Tibial nerve (tissue), 4 donors: Measurements from ENCODE around the gene PRPF40A. TPM values are rescaled to one million over a fixed set of nuclear protein-coding genes. Genes with fewer than 3 reads are reported as not detected.

ENCODE experiments used
- DNase-seq, 2 donors: peaks; one replicate each; pipeline ENCODE4 v3.0.0-alpha.2; 2019; ENCODE audit warnings: low spot score in 2 of 2
- H3K27ac ChIP-seq, 4 donors: fragments of 200-600 bp; sonication (generic) in 3 of 4; one replicate each; pipeline ENCODE4 v1.5.1; 2017 to 2019; ENCODE audit warnings: mild to moderate bottlenecking in 1 of 4
- H3K27me3 ChIP-seq, 2 donors: fragments of 200-600 bp; sonication (generic) in 1 of 2; one replicate each; pipeline versions ENCODE4 v1.5.1 to v1.6.0; 2017 to 2019
- H3K36me3 ChIP-seq, 3 donors: fragments of 200-600 bp; sonication (generic); one replicate each; pipeline ENCODE4 v1.5.1; 2018 to 2019
- H3K4me1 ChIP-seq, 4 donors: fragments of 200-600 bp; sonication (generic) in 3 of 4; one replicate each; pipeline ENCODE4 v1.5.1; 2017 to 2019
- H3K4me3 ChIP-seq, 4 donors: fragments of 200-600 bp; sonication (generic) in 3 of 4; one replicate each; pipeline ENCODE4 v1.5.1; 2017 to 2019; ENCODE audit warnings: mild to moderate bottlenecking in 1 of 4, moderate library complexity in 1 of 4
- H3K9me3 ChIP-seq, 4 donors: fragments of 200-600 bp; sonication (generic) in 3 of 4; one replicate each; pipeline ENCODE4 v1.5.1; 2017 to 2019
- CTCF ChIP-seq, 5 experiments: fragments of 200-600 bp in 3 of 5; fragments of 450-650 bp in 2 of 5; sonication (generic) in 3 of 5; IDR thresholded peaks; one replicate each; pipeline ENCODE4 v1.5.1; 2016 to 2019; ENCODE audit warnings: antibody characterized with exemption in 5 of 5, mild to moderate bottlenecking in 3 of 5, moderate library complexity in 2 of 5
- EP300 ChIP-seq, 2 donors: sonication (generic); formaldehyde crosslinking; IDR thresholded peaks; one replicate each; pipeline ENCODE4 v1.6.1; 2017; ENCODE audit warnings: antibody characterized with exemption in 2 of 2, mild to moderate bottlenecking in 1 of 2
- POLR2A ChIP-seq, 2 donors: fragments of 450-650 bp; IDR thresholded peaks; one replicate each; pipeline ENCODE4 v1.6.1; 2017; ENCODE audit warnings: antibody characterized with exemption in 2 of 2, mild to moderate bottlenecking in 2 of 2, moderate library complexity in 2 of 2
- WGBS, 2 donors: methylation state at CpG; one replicate each; pipeline ENCODE4 v1.1.5; 2018; 5-methylcytosine and 5-hydroxymethylcytosine counted together
- total RNA-seq, 4 donors: library from RNA; depleted of rRNA; stranded (reverse); fragments of >200 nt; gene quantifications; one replicate each; pipeline ENCODE4 v1.1.0, GENCODE V29; 2016

PRPF40A gene
- total RNA-seq, 4 donors from 2014 or later = 66.4 to 97.7 (median 77.6) TPM

GRCh38 chr2:152630466-152630865 lies 86.8 kb downstream of the PRPF40A start:
- Histone ChIP-seq H3K9me3 (no peaks in the 10 kb centered on the region), H3K4me3 (no peak overlapping the region), H3K4me1 (peaks cover 0 to 26% (median 3%) of the 10 kb centered on the region in 4 donors), H3K27me3 (no peaks in the 10 kb centered on the region), H3K27ac (no peak overlapping the region), H3K36me3 (peaks cover 0 to 62% (median 4%) of the 10 kb centered on the region in 3 donors)
- no peak for TF ChIP-seq EP300 (IDR thresholded peaks at IDR 0.05)
- WGBS, 2 donors = 78 to 90% methylated on average over 4 of the region's 4 CpGs
- no peak for DNase-seq

- no peaks in the 10 kb centered on the region for H3K9me3 ChIP-seq
- 75 to 89% methylated on average over 1 of the region's 1 CpG for WGBS, 2 donors
- TF ChIP-seq CTCF (IDR thresholded peaks at IDR 0.05) (no peak), EP300 (IDR thresholded peaks at IDR 0.05) (no peak), POLR2A (IDR thresholded peaks at IDR 0.05) (no peak)
- peaks cover 0 to 70% (median 4%) of the 10 kb centered on the region in 3 donors for H3K36me3 ChIP-seq
- peaks cover 0 to 29% (median 2%) of the 10 kb centered on the region in 4 donors for H3K4me1 ChIP-seq
- no peak for DNase-seq
- H3K27ac ChIP-seq = no peak overlapping the region
- H3K4me3 ChIP-seq = no peak overlapping the region
- no peaks in the 10 kb centered on the region for H3K27me3 ChIP-seq
These were observed 88.1 kb downstream of the PRPF40A start for GRCh38 chr2:152629202-152629601.

- H3K4me1 ChIP-seq = peaks cover 0 to 41% (median 2%) of the 10 kb centered on the region in 4 donors
- peaks cover 0 to 52% (median 4%) of the 10 kb centered on the region in 3 donors for H3K36me3 ChIP-seq
- WGBS, 2 donors = 2 to 3% methylated on average over 1 of the region's 1 CpG
- TF ChIP-seq EP300 (IDR thresholded peaks at IDR 0.05) (no peak), POLR2A (IDR thresholded peaks at IDR 0.05) (no peak), CTCF (IDR thresholded peaks at IDR 0.05) (peak; percentile 44 to 73 (median 54))
- H3K27ac ChIP-seq = peak overlapping the region in 2 of 4 donors; percentile 72 to 80
- no peaks in the 10 kb centered on the region for H3K27me3 ChIP-seq
- H3K4me3 ChIP-seq = no peak overlapping the region
- no peak for DNase-seq
- H3K9me3 ChIP-seq = no peaks in the 10 kb centered on the region
These were observed 89.8 kb downstream of the PRPF40A start for GRCh38 chr2:152627351-152627957.

- Histone ChIP-seq H3K4me3 (no peak overlapping the region), H3K9me3 (no peaks in the 10 kb centered on the region), H3K27ac (peak overlapping the region in 2 of 4 donors; percentile 72 to 80), H3K36me3 (peaks cover 0 to 47% (median 0%) of the 10 kb centered on the region in 3 donors), H3K27me3 (no peaks in the 10 kb centered on the region), H3K4me1 (peaks cover 0 to 47% (median 3%) of the 10 kb centered on the region in 4 donors)
- 30 to 41% methylated on average over 4 of the region's 4 CpGs for WGBS, 2 donors
- no peak for TF ChIP-seq EP300 (IDR thresholded peaks at IDR 0.05)
- no peak for DNase-seq
These were observed 90.3 kb downstream of the PRPF40A start for GRCh38 chr2:152626911-152627339.

GRCh38 chr2:152624805-152625204 lies 92.5 kb downstream of the PRPF40A start:
- WGBS, 2 donors = 70 to 74% methylated on average over 3 of the region's 3 CpGs
- no peaks in the 10 kb centered on the region for H3K27me3 ChIP-seq

More at GRCh38 chr2:152624805-152625204, 92.5 kb downstream of the PRPF40A start:
- TF ChIP-seq EP300 (IDR thresholded peaks at IDR 0.05) (no peak), CTCF (IDR thresholded peaks at IDR 0.05) (no peak), POLR2A (IDR thresholded peaks at IDR 0.05) (no peak)
- peaks cover 0 to 58% (median 5%) of the 10 kb centered on the region in 4 donors for H3K4me1 ChIP-seq
- H3K27ac ChIP-seq = peak overlapping the region in 1 of 4 donors; percentile 8
- no peaks in the 10 kb centered on the region for H3K9me3 ChIP-seq
- no peak overlapping the region for H3K4me3 ChIP-seq
- DNase-seq = no peak
- peaks cover 0 to 44% (median 0%) of the 10 kb centered on the region in 3 donors for H3K36me3 ChIP-seq
